Prostate gland (tissue), 2 donors: Measurements from ENCODE around the gene HDHD5. TPM values are rescaled to one million over a fixed set of nuclear protein-coding genes. Genes with fewer than 3 reads are reported as not detected.

Experiments
- DNase-seq: peaks from one replicate; pipeline ENCODE4 v3.0.0-alpha.2; 2019; ENCODE audit warnings: low spot score
- H3K27ac ChIP-seq, 2 donors: fragments of 200-600 bp; sonication (generic); 2 replicates each; pipeline ENCODE4 v1.5.1; 2017 to 2019
- H3K27me3 ChIP-seq: fragments of 200-600 bp; sonication (generic); replicated peaks from 2 replicates; pipeline ENCODE4 v1.5.1; 2019; ENCODE audit not compliant: insufficient read depth
- H3K36me3 ChIP-seq, 2 donors: fragments of 200-600 bp; sonication (generic); 1 replicate in 1 of 2; 2 replicates in 1 of 2; pipeline versions ENCODE4 v1.5.1 to v1.8.1; 2017 to 2019
- H3K4me1 ChIP-seq: fragments of 200-600 bp; sonication (generic); replicated peaks from 2 replicates; pipeline ENCODE4 v1.5.1; 2019
- H3K4me3 ChIP-seq, 2 donors: fragments of 200-600 bp; sonication (generic); 2 replicates each; pipeline ENCODE4 v1.5.1; 2017 to 2019
- H3K9me3 ChIP-seq: fragments of 200-600 bp; sonication (generic); 2 replicates; pipeline ENCODE4 v1.5.1; 2017
- POLR2A ChIP-seq: fragments of 450-650 bp; IDR thresholded peaks from one replicate; pipeline ENCODE4 v1.6.1; 2016; ENCODE audit warnings: antibody characterized with exemption, mild to moderate bottlenecking
- POLR2AphosphoS5 ChIP-seq: sonication (generic); formaldehyde crosslinking; IDR thresholded peaks from one replicate; pipeline ENCODE4 v1.6.1; 2017; ENCODE audit warnings: antibody characterized with exemption
- WGBS: methylation state at CpG from one replicate; pipeline ENCODE4 v1.1.5; 2018; 5-methylcytosine and 5-hydroxymethylcytosine counted together
- intact Hi-C: fragments of 100-400 bp; cut with DNase I; formaldehyde crosslinking; loops from one replicate; pipeline ENCODE4 v1.14.2; 2022
- total RNA-seq, 2 donors: library from RNA; depleted of rRNA; stranded (reverse); fragments of >200 nt; gene quantifications; one replicate each; pipeline ENCODE4 v1.1.0, GENCODE V29; 2016
- TF ChIP-seq, protein P1 (sequence below), 4 experiments: fragments of 200-600 bp in 2 of 4; fragments of 450-650 bp in 2 of 4; sonication (generic) in 2 of 4; IDR thresholded peaks; 1 replicate in 3 of 4; 2 replicates in 1 of 4; pipeline ENCODE4 v1.5.1; 2016 to 2019; ENCODE audit warnings: antibody characterized with exemption in 4 of 4, mild to moderate bottlenecking in 2 of 4, moderate library complexity in 2 of 4

Gene HDHD5
- total RNA-seq, 2 donors from 2014 or later: 38.7 to 51.6 TPM

DNA sequence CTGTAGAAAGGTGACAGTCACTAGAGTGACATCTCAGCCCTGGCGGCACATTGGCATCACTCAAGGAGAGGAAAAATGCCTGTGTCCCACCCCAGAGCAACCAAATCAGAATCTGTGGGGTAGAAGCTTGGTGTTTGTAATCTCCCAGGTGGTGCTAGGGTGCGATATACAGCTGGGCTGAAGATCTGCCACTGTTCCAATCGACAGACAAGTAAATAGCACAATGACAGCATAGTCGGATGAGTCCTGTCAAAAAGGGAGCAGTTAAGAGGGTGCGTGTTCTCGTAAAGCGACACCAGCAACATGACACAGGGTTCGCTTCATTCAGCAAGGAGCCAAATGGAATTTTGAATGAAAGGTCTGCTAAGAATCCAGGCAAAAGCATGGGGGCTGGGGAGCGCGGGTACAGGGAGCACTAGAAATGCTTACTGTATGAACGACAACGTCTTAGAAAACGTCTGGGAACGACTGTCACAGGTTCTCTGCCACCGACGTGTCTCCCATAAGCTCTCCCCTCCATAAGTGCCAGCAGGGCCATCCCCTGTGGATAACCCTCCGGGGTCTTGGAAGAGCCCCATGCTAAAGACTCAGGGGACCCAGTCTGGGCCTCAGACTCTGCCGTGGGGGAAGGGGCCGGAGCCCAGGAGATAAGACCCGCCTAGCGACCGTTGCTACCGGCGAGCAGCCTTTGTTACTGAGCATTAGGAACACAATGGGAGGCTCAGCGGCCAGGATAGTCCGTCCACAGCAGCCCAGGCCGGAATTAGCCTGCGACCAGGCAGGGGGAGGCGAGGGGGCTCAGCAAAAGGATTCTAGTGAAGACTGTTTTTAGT is 39.3 kb upstream of the HDHD5 start:
- Histone ChIP-seq H3K4me3 (peak overlapping the region; percentile 17 to 30), H3K36me3 (no peaks in the 10 kb centered on the region), H3K27me3 (no peaks in the 10 kb centered on the region), H3K9me3 (no peaks in the 10 kb centered on the region), H3K27ac (peak overlapping the region; percentile 32 to 50), H3K4me1 (no peaks in the 10 kb centered on the region)
- peak; percentile 46 for DNase-seq
- WGBS: 19% methylated on average over 29 of the region's 29 CpGs
- intact Hi-C loops: no loop called here
- TF ChIP-seq POLR2AphosphoS5 (no peak), POLR2A (no peak)
- TF ChIP-seq, protein P1, sequence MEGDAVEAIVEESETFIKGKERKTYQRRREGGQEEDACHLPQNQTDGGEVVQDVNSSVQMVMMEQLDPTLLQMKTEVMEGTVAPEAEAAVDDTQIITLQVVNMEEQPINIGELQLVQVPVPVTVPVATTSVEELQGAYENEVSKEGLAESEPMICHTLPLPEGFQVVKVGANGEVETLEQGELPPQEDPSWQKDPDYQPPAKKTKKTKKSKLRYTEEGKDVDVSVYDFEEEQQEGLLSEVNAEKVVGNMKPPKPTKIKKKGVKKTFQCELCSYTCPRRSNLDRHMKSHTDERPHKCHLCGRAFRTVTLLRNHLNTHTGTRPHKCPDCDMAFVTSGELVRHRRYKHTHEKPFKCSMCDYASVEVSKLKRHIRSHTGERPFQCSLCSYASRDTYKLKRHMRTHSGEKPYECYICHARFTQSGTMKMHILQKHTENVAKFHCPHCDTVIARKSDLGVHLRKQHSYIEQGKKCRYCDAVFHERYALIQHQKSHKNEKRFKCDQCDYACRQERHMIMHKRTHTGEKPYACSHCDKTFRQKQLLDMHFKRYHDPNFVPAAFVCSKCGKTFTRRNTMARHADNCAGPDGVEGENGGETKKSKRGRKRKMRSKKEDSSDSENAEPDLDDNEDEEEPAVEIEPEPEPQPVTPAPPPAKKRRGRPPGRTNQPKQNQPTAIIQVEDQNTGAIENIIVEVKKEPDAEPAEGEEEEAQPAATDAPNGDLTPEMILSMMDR (IDR thresholded peaks at IDR 0.05): no peak

DNA sequence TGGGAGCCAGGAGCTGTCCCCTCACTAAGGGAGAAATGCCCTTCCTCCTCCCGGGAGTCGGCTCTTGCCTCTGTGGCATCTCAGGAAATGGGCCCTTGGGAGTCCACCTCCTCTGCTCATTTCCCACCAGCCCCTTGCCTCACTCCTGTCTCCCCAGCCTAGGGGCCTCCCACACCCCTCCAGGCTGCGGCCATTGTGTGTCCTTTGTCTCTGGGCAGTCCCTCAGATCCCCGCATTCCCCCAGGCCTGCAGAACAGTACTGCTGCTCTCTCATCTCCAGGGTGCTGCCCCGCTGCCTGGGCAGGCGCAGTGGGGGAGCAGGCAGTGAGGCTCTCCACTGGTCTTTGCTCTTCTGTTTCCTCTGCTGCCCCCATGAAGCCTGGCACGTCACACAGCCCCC is 35.1 kb upstream of the HDHD5 start:
- H3K9me3 ChIP-seq: no peaks in the 10 kb centered on the region
- TF ChIP-seq, protein P1 (IDR thresholded peaks at IDR 0.05): no peak
- no peak for TF ChIP-seq POLR2AphosphoS5
- no peak for TF ChIP-seq POLR2A
- H3K4me1 ChIP-seq: no peaks in the 10 kb centered on the region
- WGBS: 72% methylated on average over 7 of the region's 7 CpGs
- no peak overlapping the region for H3K4me3 ChIP-seq
- intact Hi-C loops: no loop called here
- DNase-seq: no peak
- H3K27me3 ChIP-seq: no peaks in the 10 kb centered on the region
- no peaks in the 10 kb centered on the region for H3K36me3 ChIP-seq
- no peak overlapping the region for H3K27ac ChIP-seq

DNA sequence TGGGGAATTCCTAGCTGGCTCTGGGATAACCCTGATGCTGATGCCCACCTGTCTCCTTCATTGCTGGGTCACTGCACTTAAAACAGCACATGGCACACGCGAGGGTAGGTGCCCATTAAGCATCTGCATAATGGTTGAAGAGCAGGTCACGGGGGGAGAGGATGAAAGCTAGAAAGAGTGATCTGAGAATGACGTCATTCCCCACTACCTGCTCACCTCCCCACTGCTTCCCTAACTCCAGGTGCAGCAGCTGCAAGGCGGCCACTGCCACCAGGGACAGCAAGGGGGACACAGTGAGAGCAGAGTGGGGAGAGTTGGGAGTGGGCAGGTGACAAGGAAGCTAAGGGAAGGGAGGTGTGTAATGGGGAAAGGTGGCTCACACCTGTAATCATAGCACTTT is 33.1 kb upstream of the HDHD5 start:
- Histone ChIP-seq H3K9me3 (no peaks in the 10 kb centered on the region), H3K4me1 (no peaks in the 10 kb centered on the region), H3K27ac (no peak overlapping the region), H3K36me3 (no peaks in the 10 kb centered on the region), H3K27me3 (no peaks in the 10 kb centered on the region), H3K4me3 (no peak overlapping the region)
- 94% methylated on average over 5 of the region's 5 CpGs for WGBS
- intact Hi-C loops: no loop called here
- TF ChIP-seq POLR2A (no peak), POLR2AphosphoS5 (no peak)
- TF ChIP-seq, protein P1 (IDR thresholded peaks at IDR 0.05): no peak
- DNase-seq: no peak

DNA sequence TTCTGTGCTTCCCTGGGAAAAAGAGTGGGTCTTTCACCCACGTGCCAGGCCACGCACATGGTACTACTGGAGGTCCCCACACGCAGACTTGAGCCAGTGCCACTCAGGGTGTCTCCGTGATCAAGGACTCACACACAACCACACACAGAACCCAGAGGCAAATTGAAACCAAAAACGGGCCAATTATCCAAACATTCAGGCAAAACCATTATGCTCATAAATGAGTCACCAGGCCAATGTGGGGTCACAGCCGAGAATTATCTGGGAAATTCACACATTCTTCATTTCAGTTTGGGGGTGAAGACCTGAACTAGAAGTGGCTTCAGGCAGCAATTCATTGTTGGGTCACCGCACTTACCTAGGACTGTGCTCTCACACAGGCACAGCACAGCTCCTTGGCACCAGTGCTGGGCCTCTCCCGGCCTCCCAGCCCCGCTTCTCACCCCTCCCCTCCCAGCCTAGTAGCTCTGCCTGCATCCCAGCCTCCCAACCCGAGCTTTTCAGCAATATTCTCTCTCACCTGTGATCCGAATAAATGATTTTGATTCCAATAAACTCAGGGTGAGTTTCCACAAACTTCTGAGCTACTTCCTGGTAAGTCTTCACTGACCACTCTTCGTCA is 32.2 kb upstream of the HDHD5 start:
- Histone ChIP-seq H3K4me3 (no peak overlapping the region), H3K9me3 (no peaks in the 10 kb centered on the region), H3K4me1 (no peaks in the 10 kb centered on the region), H3K27me3 (no peaks in the 10 kb centered on the region), H3K27ac (no peak overlapping the region), H3K36me3 (no peaks in the 10 kb centered on the region)
- TF ChIP-seq POLR2A (no peak), POLR2AphosphoS5 (no peak)
- TF ChIP-seq, protein P1 (IDR thresholded peaks at IDR 0.05): no peak
- intact Hi-C loops: no loop called here
- 72% methylated on average over 12 of the region's 12 CpGs for WGBS
- no peak for DNase-seq
